ENCODE data around the gene MTHFD2.
"Not testable (repeated sequence)": the region's sequence is repeated elsewhere in the genome, so short reads cannot be mapped to it uniquely, and the experiment has no call there.

The MTHFD2 gene

GRCh38 chr2:74198461-74199274 is at the start of gene MTHFD2:
Gene MTHFD2 (plus strand): TSS chr2:74198615. CDS start chr2:74198642, 27 bp downstream.
- peak; percentile 67 for DNase-seq

- DNase-seq: no peak
Measured at GRCh38 chr2:74149247-74149525, 49.2 kb upstream of the MTHFD2 start.

- DNase-seq: no peak
Measured at GRCh38 chr2:74149570-74150319, 48.7 kb upstream of the MTHFD2 start.

- DNase-seq: no peak
Measured at GRCh38 chr2:74152954-74153353, 45.5 kb upstream of the MTHFD2 start.

GRCh38 chr2:74155830-74156229 is 42.6 kb upstream of the MTHFD2 start:
- DNase-seq: no peak

- DNase-seq: no peak
Measured at GRCh38 chr2:74162951-74163350, 35.5 kb upstream of the MTHFD2 start.

GRCh38 chr2:74164761-74165160 is 33.7 kb upstream of the MTHFD2 start:
- no peak for DNase-seq

- DNase-seq: no peak
Measured at GRCh38 chr2:74168739-74169138, 29.7 kb upstream of the MTHFD2 start.

- DNase-seq: no peak
Measured at GRCh38 chr2:74174909-74175308, 23.5 kb upstream of the MTHFD2 start.

GRCh38 chr2:74177696-74178095 is 20.7 kb upstream of the MTHFD2 start:
- DNase-seq: no peak

- peak; percentile 91 for DNase-seq
Measured at GRCh38 chr2:74178211-74179062, 20.0 kb upstream of the MTHFD2 start, which contains the start of gene MOB1A. Gene MOB1A (minus strand): TSS chr2:74178879. CDS start chr2:74178674, 205 bp downstream.

GRCh38 chr2:74179063-74179865 is 19.2 kb upstream of the MTHFD2 start:
- DNase-seq: no peak

GRCh38 chr2:74181739-74182138 is 16.7 kb upstream of the MTHFD2 start:
- no peak for DNase-seq

GRCh38 chr2:74183878-74184277 is 14.5 kb upstream of the MTHFD2 start:
- no peak for DNase-seq

- DNase-seq: no peak
Measured at GRCh38 chr2:74186038-74186437, 12.4 kb upstream of the MTHFD2 start.

- DNase-seq: not testable (repeated sequence)
Measured at GRCh38 chr2:74186706-74187105, 11.7 kb upstream of the MTHFD2 start.

GRCh38 chr2:74188018-74188601 is 10.3 kb upstream of the MTHFD2 start:
- no peak for DNase-seq

GRCh38 chr2:74188696-74189095 is 9.7 kb upstream of the MTHFD2 start:
- no peak for DNase-seq

- DNase-seq: no peak
Measured at GRCh38 chr2:74191596-74192380, 6.6 kb upstream of the MTHFD2 start.

- DNase-seq: no peak
Measured at GRCh38 chr2:74194799-74195198, 3.6 kb upstream of the MTHFD2 start.

GRCh38 chr2:74197049-74197448 is 1.4 kb upstream of the MTHFD2 start:
- DNase-seq: no peak
